Glutamatergic neuron (in vitro differentiated cells): Measurements from ENCODE around the gene HES1. TPM values are rescaled to one million over a fixed set of nuclear protein-coding genes. Genes with fewer than 3 reads are reported as not detected.

Experiments used
- DNase-seq: peaks from one replicate; pipeline ENCODE4 v3.0.0; 2022
- H3K27ac Mint-ChIP-seq: one replicate; pipeline ENCODE4 v1.8.0; 2020; ENCODE audit warnings: mild to moderate bottlenecking, mixed read lengths, inconsistent platforms; ENCODE audit not compliant: unreplicated experiment
- H3K27me3 Mint-ChIP-seq: one replicate; pipeline ENCODE4 v1.8.0; 2020; ENCODE audit warnings: mild to moderate bottlenecking, moderate library complexity, mixed read lengths, inconsistent platforms; ENCODE audit not compliant: unreplicated experiment
- H3K36me3 Mint-ChIP-seq: one replicate; pipeline ENCODE4 v1.8.0; 2020; ENCODE audit warnings: mild to moderate bottlenecking, mixed read lengths, inconsistent platforms; ENCODE audit not compliant: unreplicated experiment
- H3K4me1 Mint-ChIP-seq: one replicate; pipeline ENCODE4 v1.8.0; 2020; ENCODE audit warnings: mild to moderate bottlenecking, low read depth, mixed read lengths, inconsistent platforms; ENCODE audit not compliant: unreplicated experiment
- H3K4me3 Mint-ChIP-seq: one replicate; pipeline ENCODE4 v1.8.0; 2020; ENCODE audit warnings: mild to moderate bottlenecking, mixed read lengths, inconsistent platforms; ENCODE audit not compliant: unreplicated experiment
- H3K9me3 Mint-ChIP-seq: one replicate; pipeline ENCODE4 v1.8.0; 2020; ENCODE audit warnings: mild to moderate bottlenecking, moderate library complexity, mixed read lengths, inconsistent platforms; ENCODE audit not compliant: unreplicated experiment
- total RNA-seq: library from RNA; stranded (reverse); fragmentation: NEBNext Ultra II Directional; extraction: Animal tissue kit (Norgen Biotek cat#: 25700); gene quantifications from one replicate; pipeline ENCODE4 v1.2.1, GENCODE V29; 2021; ENCODE audit not compliant: unreplicated experiment
- TF ChIP-seq, protein P1 (sequence below): fragments of 200-600 bp; sonication (generic); IDR thresholded peaks from one replicate; pipeline ENCODE4 v1.5.0; 2021; ENCODE audit not compliant: partially characterized antibody, unreplicated experiment

HES1 gene
- total RNA-seq, 1 donor from 2014 or later, result 0.34 TPM

- Mint-ChIP-seq H3K27ac (no peak overlapping the region), H3K27me3 (peaks cover 3% of the 10 kb centered on the region), H3K4me1 (peaks cover 16% of the 10 kb centered on the region), H3K36me3 (no peaks in the 10 kb centered on the region), H3K4me3 (no peak overlapping the region), H3K9me3 (peaks cover 2% of the 10 kb centered on the region)
- no peak for DNase-seq
- TF ChIP-seq, protein P1, sequence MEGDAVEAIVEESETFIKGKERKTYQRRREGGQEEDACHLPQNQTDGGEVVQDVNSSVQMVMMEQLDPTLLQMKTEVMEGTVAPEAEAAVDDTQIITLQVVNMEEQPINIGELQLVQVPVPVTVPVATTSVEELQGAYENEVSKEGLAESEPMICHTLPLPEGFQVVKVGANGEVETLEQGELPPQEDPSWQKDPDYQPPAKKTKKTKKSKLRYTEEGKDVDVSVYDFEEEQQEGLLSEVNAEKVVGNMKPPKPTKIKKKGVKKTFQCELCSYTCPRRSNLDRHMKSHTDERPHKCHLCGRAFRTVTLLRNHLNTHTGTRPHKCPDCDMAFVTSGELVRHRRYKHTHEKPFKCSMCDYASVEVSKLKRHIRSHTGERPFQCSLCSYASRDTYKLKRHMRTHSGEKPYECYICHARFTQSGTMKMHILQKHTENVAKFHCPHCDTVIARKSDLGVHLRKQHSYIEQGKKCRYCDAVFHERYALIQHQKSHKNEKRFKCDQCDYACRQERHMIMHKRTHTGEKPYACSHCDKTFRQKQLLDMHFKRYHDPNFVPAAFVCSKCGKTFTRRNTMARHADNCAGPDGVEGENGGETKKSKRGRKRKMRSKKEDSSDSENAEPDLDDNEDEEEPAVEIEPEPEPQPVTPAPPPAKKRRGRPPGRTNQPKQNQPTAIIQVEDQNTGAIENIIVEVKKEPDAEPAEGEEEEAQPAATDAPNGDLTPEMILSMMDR, result no peak
Observed at GRCh38 chr3:194098843-194099183, 37.1 kb upstream of the HES1 start.

GRCh38 chr3:194099215-194099614 lies 36.7 kb upstream of the HES1 start:
- Mint-ChIP-seq H3K4me3 (no peak overlapping the region), H3K36me3 (no peaks in the 10 kb centered on the region), H3K9me3 (peaks cover 2% of the 10 kb centered on the region), H3K4me1 (peaks cover 16% of the 10 kb centered on the region), H3K27ac (no peak overlapping the region), H3K27me3 (peaks cover 3% of the 10 kb centered on the region)
- no peak for DNase-seq
- TF ChIP-seq, protein P1, result no peak

GRCh38 chr3:194100856-194101390 lies 35.0 kb upstream of the HES1 start:
- DNase-seq, result no peak
- Mint-ChIP-seq H3K27ac (no peak overlapping the region), H3K4me3 (no peak overlapping the region), H3K9me3 (peaks cover 2% of the 10 kb centered on the region), H3K27me3 (peaks cover 3% of the 10 kb centered on the region), H3K36me3 (no peaks in the 10 kb centered on the region), H3K4me1 (peaks cover 16% of the 10 kb centered on the region)
- TF ChIP-seq, protein P1, result no peak

GRCh38 chr3:194101592-194102432 lies 34.1 kb upstream of the HES1 start:
- Mint-ChIP-seq H3K36me3 (no peaks in the 10 kb centered on the region), H3K27me3 (peaks cover 3% of the 10 kb centered on the region), H3K4me1 (peaks cover 16% of the 10 kb centered on the region), H3K4me3 (no peak overlapping the region), H3K9me3 (peaks cover 2% of the 10 kb centered on the region), H3K27ac (no peak overlapping the region)
- no peak for DNase-seq
- TF ChIP-seq, protein P1, result no peak

DNA sequence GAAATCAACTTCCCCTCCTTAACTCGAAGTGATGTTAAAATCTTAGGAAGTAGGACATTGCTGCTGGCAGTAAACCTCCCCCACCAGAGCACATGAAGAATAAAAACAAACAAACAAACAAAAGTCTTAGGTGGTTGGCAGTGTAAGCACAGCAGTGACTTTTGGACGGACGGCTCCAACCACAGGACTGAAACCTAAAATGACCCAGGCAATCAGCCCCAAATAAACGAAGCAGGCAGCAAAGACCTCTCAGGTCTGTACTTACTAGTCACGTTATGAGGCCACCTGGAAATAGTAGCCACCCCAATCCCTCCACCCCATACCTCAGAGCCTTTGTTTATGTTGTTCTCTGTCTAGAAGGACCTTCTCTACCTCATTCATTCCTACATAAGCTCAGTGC lies 33.5 kb upstream of the HES1 start:
- no peak for DNase-seq
- H3K4me3 Mint-ChIP-seq, result no peak overlapping the region
- TF ChIP-seq, protein P1, result no peak
- no peak overlapping the region for H3K27ac Mint-ChIP-seq
- no peaks in the 10 kb centered on the region for H3K36me3 Mint-ChIP-seq
- H3K27me3 Mint-ChIP-seq, result peaks cover 3% of the 10 kb centered on the region
- H3K9me3 Mint-ChIP-seq, result peaks cover 2% of the 10 kb centered on the region
- peaks cover 12% of the 10 kb centered on the region for H3K4me1 Mint-ChIP-seq
